GM20000 (cell line): ENCODE results near the gene MSMP.

Source experiments
- DNase-seq: peaks from one replicate; pipeline ENCODE4 v3.0.0; 2012; ENCODE audit warnings: low spot score
- TF ChIP-seq, protein P1 (sequence below): IDR thresholded peaks from 2 replicates; pipeline ENCODE4 v1.5.1; 2012; ENCODE audit warnings: mild to moderate bottlenecking, control low read depth; ENCODE audit errors: extremely low read depth, missing control alignments

Gene MSMP

DNA sequence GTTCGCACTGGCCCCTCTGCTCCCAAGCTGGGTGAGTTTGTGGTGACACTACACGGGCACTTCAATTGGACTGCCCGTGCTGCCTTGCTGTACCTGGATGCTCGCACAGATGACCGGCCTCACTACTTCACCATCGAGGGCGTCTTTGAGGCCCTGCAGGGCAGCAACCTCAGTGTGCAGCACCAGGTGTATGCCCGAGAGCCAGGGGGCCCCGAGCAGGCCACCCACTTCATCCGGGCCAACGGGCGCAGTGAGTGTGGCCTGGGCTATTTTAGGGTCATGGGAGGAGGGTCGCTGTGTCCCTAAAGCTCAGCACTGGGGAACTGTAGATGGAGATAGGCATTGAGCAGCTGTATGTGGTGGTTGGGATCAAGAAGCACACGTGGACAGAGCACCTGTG, 38.8 kb upstream of the MSMP start:
- TF ChIP-seq, protein P1, sequence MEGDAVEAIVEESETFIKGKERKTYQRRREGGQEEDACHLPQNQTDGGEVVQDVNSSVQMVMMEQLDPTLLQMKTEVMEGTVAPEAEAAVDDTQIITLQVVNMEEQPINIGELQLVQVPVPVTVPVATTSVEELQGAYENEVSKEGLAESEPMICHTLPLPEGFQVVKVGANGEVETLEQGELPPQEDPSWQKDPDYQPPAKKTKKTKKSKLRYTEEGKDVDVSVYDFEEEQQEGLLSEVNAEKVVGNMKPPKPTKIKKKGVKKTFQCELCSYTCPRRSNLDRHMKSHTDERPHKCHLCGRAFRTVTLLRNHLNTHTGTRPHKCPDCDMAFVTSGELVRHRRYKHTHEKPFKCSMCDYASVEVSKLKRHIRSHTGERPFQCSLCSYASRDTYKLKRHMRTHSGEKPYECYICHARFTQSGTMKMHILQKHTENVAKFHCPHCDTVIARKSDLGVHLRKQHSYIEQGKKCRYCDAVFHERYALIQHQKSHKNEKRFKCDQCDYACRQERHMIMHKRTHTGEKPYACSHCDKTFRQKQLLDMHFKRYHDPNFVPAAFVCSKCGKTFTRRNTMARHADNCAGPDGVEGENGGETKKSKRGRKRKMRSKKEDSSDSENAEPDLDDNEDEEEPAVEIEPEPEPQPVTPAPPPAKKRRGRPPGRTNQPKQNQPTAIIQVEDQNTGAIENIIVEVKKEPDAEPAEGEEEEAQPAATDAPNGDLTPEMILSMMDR: no peak
- DNase-seq: no peak

DNA sequence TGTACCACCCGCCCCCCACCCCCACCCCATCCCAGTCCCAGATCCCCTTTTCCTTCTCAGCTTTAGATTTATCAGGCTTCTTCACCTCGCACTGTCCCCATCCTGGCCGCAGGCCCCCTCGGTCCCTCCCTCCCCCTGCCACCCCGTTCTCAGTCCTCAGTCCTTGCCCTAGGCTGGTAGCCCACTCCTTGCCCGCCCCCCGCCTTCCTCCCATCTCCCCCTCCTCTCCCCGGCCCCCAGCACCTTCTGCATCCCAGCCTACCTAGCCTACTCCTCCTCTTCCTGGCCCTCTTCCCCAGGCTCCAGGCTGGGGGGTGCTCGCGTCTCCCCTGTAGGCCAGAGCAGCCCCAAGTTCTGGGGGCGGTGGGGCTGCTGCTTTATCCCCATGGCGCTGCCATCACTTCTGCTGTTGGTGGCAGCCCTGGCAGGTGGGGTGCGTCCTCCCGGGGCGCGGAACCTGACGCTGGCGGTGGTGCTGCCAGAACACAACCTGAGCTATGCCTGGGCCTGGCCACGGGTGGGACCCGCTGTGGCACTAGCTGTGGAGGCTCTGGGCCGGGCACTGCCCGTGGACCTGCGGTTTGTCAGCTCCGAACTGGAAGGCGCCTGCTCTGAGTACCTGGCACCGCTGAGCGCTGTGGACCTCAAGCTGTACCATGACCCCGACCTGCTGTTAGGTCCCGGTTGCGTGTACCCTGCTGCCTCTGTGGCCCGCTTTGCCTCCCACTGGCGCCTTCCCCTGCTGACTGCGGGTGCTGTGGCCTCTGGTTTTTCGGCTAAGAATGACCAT, 38.1 kb upstream of the MSMP start:
- DNase-seq: no peak
- TF ChIP-seq, protein P1: no peak

DNA sequence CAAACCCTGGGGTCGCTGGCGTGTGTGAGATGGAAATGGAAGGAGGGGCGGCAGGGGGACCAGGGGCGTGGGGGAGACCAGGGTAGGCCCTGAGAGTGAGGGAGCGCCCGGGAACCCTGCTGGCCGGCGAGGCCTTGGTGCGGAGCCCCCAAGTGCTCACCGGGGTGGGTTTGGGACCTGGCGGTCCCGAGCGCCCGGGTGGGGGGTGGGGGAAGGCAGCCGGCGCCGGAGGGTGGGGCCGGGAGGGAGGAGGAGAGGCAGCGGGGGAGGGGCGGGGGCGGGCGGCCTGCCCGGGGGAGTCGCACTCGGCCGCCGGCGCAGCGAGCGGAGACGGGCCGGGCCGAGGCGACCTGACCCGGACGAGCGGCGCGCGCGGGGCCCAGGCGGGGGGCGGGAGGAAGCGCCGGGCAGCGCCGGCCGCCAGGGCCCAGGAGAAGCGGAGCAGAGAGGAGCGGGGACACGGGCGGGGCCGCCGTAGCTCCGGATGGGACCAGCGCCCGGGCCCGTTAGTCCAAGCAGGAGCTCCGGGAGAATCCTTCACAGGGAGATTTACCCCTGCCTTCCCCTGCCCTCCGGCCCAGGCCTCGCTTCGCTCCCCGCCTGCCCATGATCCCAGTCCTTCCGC, 37.3 kb upstream of the MSMP start, which contains the start of gene NPR2:
TSS of gene NPR2 (plus strand) at position 295 of the 625 bp plus-strand sequence. CDS start 818 bp downstream, outside the sequence.
- TF ChIP-seq, protein P1: no peak
- no peak for DNase-seq

DNA sequence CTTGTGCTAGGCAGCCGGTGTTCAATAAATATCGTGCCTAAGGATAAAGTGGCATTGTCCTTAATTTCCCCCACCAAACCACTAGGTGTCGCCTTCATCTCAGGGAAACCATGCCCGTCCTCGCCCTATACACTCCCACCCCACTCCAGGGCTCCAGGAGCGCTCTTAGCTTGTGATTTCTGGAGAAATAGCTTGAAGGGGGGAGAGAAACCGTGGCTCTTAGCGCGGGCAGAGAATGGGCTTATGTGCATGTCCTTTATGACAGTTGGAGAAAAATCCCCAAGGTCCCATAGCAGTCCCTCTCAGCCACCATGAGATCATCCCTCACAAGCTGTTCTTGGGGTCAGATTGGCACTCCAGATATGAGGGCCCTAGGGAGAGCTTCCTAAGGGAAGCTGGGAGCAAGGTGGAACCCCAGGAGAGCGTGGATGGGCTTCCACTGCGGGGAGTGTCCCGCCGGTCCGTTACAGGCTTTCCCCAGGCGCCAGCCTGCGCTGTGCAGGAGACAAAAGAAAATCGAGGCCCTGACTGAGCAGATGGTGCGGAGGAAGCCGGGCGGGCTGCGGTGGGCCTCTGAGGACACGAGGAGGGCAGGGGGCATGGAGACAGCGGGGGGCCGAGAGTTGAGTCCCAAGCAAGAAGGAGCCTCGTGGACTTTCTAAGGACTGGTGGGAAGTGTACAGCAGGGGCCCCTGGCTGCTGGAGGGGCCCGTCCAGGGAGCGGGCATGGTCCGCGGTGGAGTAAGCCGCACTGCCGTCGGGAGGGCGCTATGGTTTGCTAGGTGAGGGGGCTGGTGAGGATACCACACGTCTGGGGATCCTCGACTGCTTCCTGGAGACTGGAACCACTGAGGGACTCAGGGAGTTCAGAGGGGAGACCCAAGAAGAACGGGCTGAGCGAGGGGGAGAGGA, 36.6 kb upstream of the MSMP start:
- TF ChIP-seq, protein P1: peak; percentile 57
- DNase-seq: peak; percentile 90

DNA sequence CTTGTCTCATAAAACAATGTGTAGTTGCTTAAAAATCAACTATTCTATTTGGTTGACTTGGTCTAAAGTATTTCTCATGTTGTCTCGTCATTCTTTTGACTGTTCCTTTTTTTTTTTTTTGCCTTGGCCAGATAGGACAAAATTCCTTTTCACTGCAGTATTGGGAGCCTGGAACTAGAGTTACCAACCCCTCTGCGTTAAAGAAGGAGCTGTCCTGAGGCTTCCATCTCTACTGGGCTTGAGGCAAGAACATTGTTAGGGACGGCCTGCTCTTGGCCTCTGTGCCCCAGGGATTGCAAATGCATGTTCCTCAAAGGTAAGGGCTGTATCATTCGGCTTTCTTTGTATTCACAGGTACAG, 35.9 kb upstream of the MSMP start:
- DNase-seq: no peak
- TF ChIP-seq, protein P1: no peak

DNA sequence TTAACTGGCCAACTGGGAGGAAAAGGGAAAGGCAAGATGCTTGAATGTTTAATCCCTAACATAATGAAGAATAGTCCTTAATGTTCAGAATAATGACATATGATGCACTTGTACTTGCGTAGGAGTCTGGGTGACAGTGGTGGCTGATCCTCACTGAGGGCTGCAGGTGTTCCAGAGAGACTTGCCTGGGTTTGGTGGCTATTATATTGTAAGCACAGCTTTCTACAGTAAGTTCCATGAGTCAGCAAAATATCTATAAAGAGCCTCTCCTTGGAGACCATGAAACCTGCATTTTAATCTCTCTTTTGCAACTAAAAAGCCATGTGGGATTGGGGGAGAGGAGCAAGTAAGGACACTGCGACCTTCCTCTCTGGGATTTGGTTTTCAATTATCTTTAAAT, 35.5 kb upstream of the MSMP start:
- no peak for DNase-seq
- TF ChIP-seq, protein P1: no peak
